HCT116 (cell line): ENCODE results near the gene CCDC15. TPM values are rescaled to one million over a fixed set of nuclear protein-coding genes. Genes with fewer than 3 reads are reported as not detected.

ENCODE experiments used
- ATAC-seq: fragments of 200-7000 bp; cut with Tn5 transposase; 2 replicates; pipeline ENCODE4 v1.9.1; 2020; ENCODE audit warnings: mild to moderate bottlenecking, moderate library complexity
- BruUV-seq: library from RNA; stranded (reverse); fragments of 400-500 nt; replicated peaks from 2 replicates; lab custom pipeline; 2021; lab: Mats Ljungman, UMichigan
- CTCF ChIA-PET: fragments of 300-600 bp; sonication (Branson Sonifier 250); formaldehyde crosslinking; loops from one replicate; lab custom pipeline; 2021; ENCODE audit warnings: antibody characterized with exemption; lab: Charles Lee
- POLR2A ChIA-PET: fragments of 300-600, 350-600 bp; sonication (Branson Sonifier 250); formaldehyde crosslinking; loops from one replicate; lab custom pipeline; 2021; ENCODE audit warnings: antibody characterized with exemption; lab: Charles Lee
- RAD21 ChIA-PET, 2 experiments: fragments of 300-600 bp; sonication (Branson Sonifier 250); formaldehyde crosslinking; loops; one replicate each; lab custom pipeline; 2023; ENCODE audit warnings: low total read pairs in 2 of 2; ENCODE audit not compliant: uncharacterized antibody in 2 of 2, unreplicated experiment in 2 of 2, low non-redundant PET in 1 of 2; lab: Charles Lee
- DNase-seq: peaks from one replicate; pipeline ENCODE4 v3.0.0-alpha.2; 2010; ENCODE audit warnings: low read depth, low spot score
- H2AFZ ChIP-seq: fragments of 200-600 bp; shearing (Covaris generic), sonication (generic); 2 replicates; pipeline ENCODE4 v1.6.1; 2017; ENCODE audit warnings: low read depth, mixed run types, mixed read lengths, antibody characterized with exemption, low read length; ENCODE audit not compliant: poor library complexity, severe bottlenecking
- H3K27ac ChIP-seq: 2 replicates; pipeline ENCODE4 v1.5.1; 2012; ENCODE audit warnings: low read depth, low read length
- H3K27me3 ChIP-seq: fragments of 200-600 bp; sonication (generic); 2 replicates; pipeline ENCODE4 v1.6.1; 2016; ENCODE audit warnings: mixed run types, low read length, mixed read lengths; ENCODE audit not compliant: insufficient read depth
- H3K36me3 ChIP-seq, 2 experiments: fragments of 200-500 bp in 1 of 2; fragments of 200-600 bp in 1 of 2; sonication (Bioruptor generic) in 1 of 2; sonication (generic) in 1 of 2; 2 replicates each; pipeline versions ENCODE4 v1.5.1 to v1.6.1; 2014 to 2016; ENCODE audit warnings: low read length in 2 of 2, inconsistent platforms in 1 of 2, mixed read lengths in 1 of 2, mixed run types in 1 of 2; ENCODE audit not compliant: insufficient read depth in 2 of 2, control insufficient read depth in 1 of 2
- H3K4me1 ChIP-seq, 2 experiments: fragments of 200-600 bp in 1 of 2; sonication (generic) in 1 of 2; 2 replicates each; pipeline versions ENCODE4 v1.5.1 to v1.6.1; 2012 to 2017; ENCODE audit warnings: low read length in 2 of 2, inconsistent platforms in 1 of 2, mild to moderate bottlenecking in 1 of 2, mixed read lengths in 1 of 2, mixed run types in 1 of 2, moderate library complexity in 1 of 2; ENCODE audit not compliant: insufficient read depth in 2 of 2, control insufficient read depth in 1 of 2
- H3K4me2 ChIP-seq: fragments of 200-600 bp; sonication (generic); 2 replicates; pipeline ENCODE4 v1.6.1; 2017; ENCODE audit warnings: mixed run types, low read length, mixed read lengths
- H3K4me3 ChIP-seq, 2 experiments: fragments of 200-600 bp in 1 of 2; sonication (generic) in 1 of 2; replicated peaks in 1 of 2; 2 replicates each; pipeline ENCODE4 v1.5.1; 2011 to 2016; ENCODE audit warnings: low read length in 2 of 2, control low read depth in 1 of 2, low read depth in 1 of 2, mild to moderate bottlenecking in 1 of 2, mixed read lengths in 1 of 2, mixed run types in 1 of 2
- H3K79me2 ChIP-seq: fragments of 200-600 bp; sonication (generic); 2 replicates; pipeline ENCODE4 v1.6.1; 2017; ENCODE audit warnings: mild to moderate bottlenecking, mixed run types, low read length, moderate library complexity, mixed read lengths; ENCODE audit not compliant: insufficient read depth
- H3K9ac ChIP-seq: fragments of 200-600 bp; sonication (generic); 2 replicates; pipeline ENCODE4 v1.6.1; 2016; ENCODE audit warnings: low read length, mixed read lengths
- H3K9me2 ChIP-seq: fragments of 200-600 bp; sonication (generic), shearing (Covaris generic); 2 replicates; pipeline ENCODE4 v1.6.1; 2017; ENCODE audit warnings: mixed run types, mild to moderate bottlenecking, moderate library complexity; ENCODE audit not compliant: insufficient read depth
- H3K9me3 ChIP-seq, 2 experiments: fragments of 200-500 bp in 1 of 2; fragments of 200-600 bp in 1 of 2; sonication (Bioruptor generic) in 1 of 2; sonication (generic) in 1 of 2; 2 replicates each; pipeline ENCODE4 v1.6.1; 2014 to 2017; ENCODE audit warnings: low read length in 2 of 2, mixed read lengths in 2 of 2, inconsistent platforms in 1 of 2, low read depth in 1 of 2, mild to moderate bottlenecking in 1 of 2, mixed run types in 1 of 2, moderate library complexity in 1 of 2; ENCODE audit not compliant: control insufficient read depth in 1 of 2, insufficient read depth in 1 of 2
- H4K20me1 ChIP-seq: fragments of 200-600 bp; sonication (generic), shearing (Covaris generic); 2 replicates; pipeline ENCODE4 v1.6.1; 2017; ENCODE audit warnings: mixed run types, mild to moderate bottlenecking, moderate library complexity; ENCODE audit not compliant: insufficient read depth
- CBX3 ChIP-seq: IDR thresholded peaks from 2 replicates; pipeline ENCODE4 v1.6.1; 2012; ENCODE audit warnings: low read depth
- EGR1 ChIP-seq: IDR thresholded peaks from 2 replicates; pipeline ENCODE4 v1.6.1; 2012; ENCODE audit warnings: low read depth
- JUND ChIP-seq: IDR thresholded peaks from 2 replicates; pipeline ENCODE4 v1.6.1; 2012
- POLR2A ChIP-seq: IDR thresholded peaks from 2 replicates; pipeline ENCODE4 v1.7.0; 2011; ENCODE audit warnings: borderline replicate concordance; ENCODE audit not compliant: insufficient read depth, insufficient read length; ENCODE audit errors: extremely low read depth
- POLR2AphosphoS5 ChIP-seq: IDR thresholded peaks from 2 replicates; pipeline ENCODE4 v1.6.1; 2011; ENCODE audit warnings: mild to moderate bottlenecking, low read depth, low read length, moderate library complexity
- ZNF274 ChIP-seq: fragments of 200-500 bp; sonication (Bioruptor generic); IDR thresholded peaks from 2 replicates; pipeline ENCODE4 v1.6.1; 2014; ENCODE audit warnings: mild to moderate bottlenecking, low read depth, low read length, inconsistent platforms
- intact Hi-C: fragments of 100-400 bp; cut with micrococcal nuclease; formaldehyde crosslinking; loops from 2 replicates; pipeline ENCODE4 v1.10.0; 2022
- total RNA-seq: library from RNA; stranded (reverse); gene quantifications from one replicate; pipeline ENCODE4 v1.2.1, GENCODE V29; 2021; ENCODE audit not compliant: unreplicated experiment
- TF ChIP-seq, protein P1 (sequence below), 3 experiments: fragments of 200-600 bp in 1 of 3; sonication (generic) in 1 of 3; IDR thresholded peaks in 2 of 3; conservative IDR thresholded peaks in 1 of 3; 2 replicates each; pipeline ENCODE4 v1.5.1; 2012 to 2017; ENCODE audit warnings: low read depth in 2 of 3, low read length in 2 of 3, antibody characterized with exemption in 1 of 3, borderline replicate concordance in 1 of 3, control low read depth in 1 of 3, mild to moderate bottlenecking in 1 of 3, mixed read lengths in 1 of 3, mixed run types in 1 of 3, moderate library complexity in 1 of 3; ENCODE audit not compliant: insufficient read depth in 1 of 3
- TF ChIP-seq, protein P2 (sequence below): IDR thresholded peaks from 2 replicates; pipeline ENCODE4 v1.6.1; 2012; ENCODE audit warnings: low read depth

The CCDC15 gene
- total RNA-seq, 1 experiment from 2014 or later: 2.4 TPM

DNA sequence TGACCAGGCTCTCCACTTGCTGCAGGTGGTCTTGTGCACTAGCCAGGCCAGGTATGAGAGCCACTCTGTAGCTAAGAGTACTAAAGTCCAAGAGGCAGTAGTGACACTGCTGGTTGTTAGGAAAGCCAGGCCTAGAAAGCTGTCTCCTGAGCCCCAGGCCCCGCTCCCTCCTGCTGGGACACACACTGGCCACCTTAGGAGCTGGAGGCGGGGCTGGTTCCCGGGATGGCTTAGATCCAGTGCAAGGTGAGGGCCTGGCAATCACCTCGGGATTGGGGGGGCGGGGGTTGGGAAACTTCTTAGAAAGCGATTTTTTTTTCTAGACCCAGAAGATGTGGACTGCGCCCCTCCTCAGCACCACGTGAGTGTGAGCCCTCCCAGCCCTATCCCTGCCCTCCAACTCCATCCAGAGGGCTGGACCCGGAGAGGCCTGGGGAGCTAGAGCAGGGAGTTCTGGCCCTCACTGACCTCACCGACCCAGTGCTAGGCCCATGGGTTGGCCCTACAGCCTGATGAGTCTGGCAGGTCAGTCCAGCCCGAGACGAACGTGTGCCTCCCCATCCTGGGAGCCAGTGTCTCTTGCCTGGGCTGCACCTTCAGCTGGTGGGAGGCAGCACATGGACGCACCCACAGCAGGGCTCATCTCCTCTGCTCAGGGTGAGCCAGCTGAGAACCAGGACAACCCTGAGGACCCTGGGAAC, 127.2 kb downstream of the CCDC15 start:
- CTCF ChIA-PET: interaction anchor here (3.0 kb wide), 1 partner anchor 10 kb away, joined by 10 read pairs; no protein-coding TSS in a partner anchor
- H2AFZ ChIP-seq: no peak overlapping the region
- H3K9me3 ChIP-seq: no peaks in the 10 kb centered on the region
- no peak for ATAC-seq
- H4K20me1 ChIP-seq: no peaks in the 10 kb centered on the region
- intact Hi-C loops: no loop called here
- no TSS peak for BruUV-seq
- no peaks in the 10 kb centered on the region for H3K36me3 ChIP-seq
- H3K27me3 ChIP-seq: no peaks in the 10 kb centered on the region
- H3K4me1 ChIP-seq: peaks cover 8 to 54% of the 10 kb centered on the region in 2 experiments; a peak in 2 of 4 replicates
- no peaks in the 10 kb centered on the region for H3K9me2 ChIP-seq
- no peak overlapping the region for H3K9ac ChIP-seq
- RAD21 ChIA-PET: no interaction called here
- TF ChIP-seq POLR2AphosphoS5 (no peak), JUND (no peak), ZNF274 (no peak), POLR2A (no peak), CBX3 (no peak), EGR1 (no peak)
- TF ChIP-seq, protein P1, sequence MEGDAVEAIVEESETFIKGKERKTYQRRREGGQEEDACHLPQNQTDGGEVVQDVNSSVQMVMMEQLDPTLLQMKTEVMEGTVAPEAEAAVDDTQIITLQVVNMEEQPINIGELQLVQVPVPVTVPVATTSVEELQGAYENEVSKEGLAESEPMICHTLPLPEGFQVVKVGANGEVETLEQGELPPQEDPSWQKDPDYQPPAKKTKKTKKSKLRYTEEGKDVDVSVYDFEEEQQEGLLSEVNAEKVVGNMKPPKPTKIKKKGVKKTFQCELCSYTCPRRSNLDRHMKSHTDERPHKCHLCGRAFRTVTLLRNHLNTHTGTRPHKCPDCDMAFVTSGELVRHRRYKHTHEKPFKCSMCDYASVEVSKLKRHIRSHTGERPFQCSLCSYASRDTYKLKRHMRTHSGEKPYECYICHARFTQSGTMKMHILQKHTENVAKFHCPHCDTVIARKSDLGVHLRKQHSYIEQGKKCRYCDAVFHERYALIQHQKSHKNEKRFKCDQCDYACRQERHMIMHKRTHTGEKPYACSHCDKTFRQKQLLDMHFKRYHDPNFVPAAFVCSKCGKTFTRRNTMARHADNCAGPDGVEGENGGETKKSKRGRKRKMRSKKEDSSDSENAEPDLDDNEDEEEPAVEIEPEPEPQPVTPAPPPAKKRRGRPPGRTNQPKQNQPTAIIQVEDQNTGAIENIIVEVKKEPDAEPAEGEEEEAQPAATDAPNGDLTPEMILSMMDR (IDR thresholded peaks at IDR 0.05 in 2 of 3, conservative IDR thresholded peaks at IDR 0.05 in 1 of 3; ENCODE audit: borderline replicate concordance in 1 of 3, insufficient read depth in 1 of 3, low read depth in 2 of 3, low read length in 2 of 3): no peak
- TF ChIP-seq, protein P2, sequence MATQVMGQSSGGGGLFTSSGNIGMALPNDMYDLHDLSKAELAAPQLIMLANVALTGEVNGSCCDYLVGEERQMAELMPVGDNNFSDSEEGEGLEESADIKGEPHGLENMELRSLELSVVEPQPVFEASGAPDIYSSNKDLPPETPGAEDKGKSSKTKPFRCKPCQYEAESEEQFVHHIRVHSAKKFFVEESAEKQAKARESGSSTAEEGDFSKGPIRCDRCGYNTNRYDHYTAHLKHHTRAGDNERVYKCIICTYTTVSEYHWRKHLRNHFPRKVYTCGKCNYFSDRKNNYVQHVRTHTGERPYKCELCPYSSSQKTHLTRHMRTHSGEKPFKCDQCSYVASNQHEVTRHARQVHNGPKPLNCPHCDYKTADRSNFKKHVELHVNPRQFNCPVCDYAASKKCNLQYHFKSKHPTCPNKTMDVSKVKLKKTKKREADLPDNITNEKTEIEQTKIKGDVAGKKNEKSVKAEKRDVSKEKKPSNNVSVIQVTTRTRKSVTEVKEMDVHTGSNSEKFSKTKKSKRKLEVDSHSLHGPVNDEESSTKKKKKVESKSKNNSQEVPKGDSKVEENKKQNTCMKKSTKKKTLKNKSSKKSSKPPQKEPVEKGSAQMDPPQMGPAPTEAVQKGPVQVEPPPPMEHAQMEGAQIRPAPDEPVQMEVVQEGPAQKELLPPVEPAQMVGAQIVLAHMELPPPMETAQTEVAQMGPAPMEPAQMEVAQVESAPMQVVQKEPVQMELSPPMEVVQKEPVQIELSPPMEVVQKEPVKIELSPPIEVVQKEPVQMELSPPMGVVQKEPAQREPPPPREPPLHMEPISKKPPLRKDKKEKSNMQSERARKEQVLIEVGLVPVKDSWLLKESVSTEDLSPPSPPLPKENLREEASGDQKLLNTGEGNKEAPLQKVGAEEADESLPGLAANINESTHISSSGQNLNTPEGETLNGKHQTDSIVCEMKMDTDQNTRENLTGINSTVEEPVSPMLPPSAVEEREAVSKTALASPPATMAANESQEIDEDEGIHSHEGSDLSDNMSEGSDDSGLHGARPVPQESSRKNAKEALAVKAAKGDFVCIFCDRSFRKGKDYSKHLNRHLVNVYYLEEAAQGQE: no peak
- TF ChIP-seq, all 23 proteins: peak for 0
- Histone ChIP-seq H3K27ac (no peak overlapping the region), H3K4me3 (no peak overlapping the region), H3K4me2 (no peak overlapping the region), H3K79me2 (no peaks in the 10 kb centered on the region)
- no peak for DNase-seq
- POLR2A ChIA-PET: interaction anchor here (0.7 kb wide), 1 partner anchor 1451 kb away, joined by 5 read pairs; no protein-coding TSS in a partner anchor
